Duodenal mucosa (tissue), 2 donors: ENCODE measurements around the gene DNAL4.

Source experiments
- H3K27ac ChIP-seq: one replicate; pipeline ENCODE4 v1.7.0; 2013; ENCODE audit warnings: low read depth, low read length
- H3K27me3 ChIP-seq, 2 donors: one replicate each; pipeline ENCODE4 v1.7.0; 2013; ENCODE audit warnings: low read length in 2 of 2, control low read depth in 1 of 2; ENCODE audit not compliant: insufficient read depth in 2 of 2, control insufficient read depth in 1 of 2
- H3K36me3 ChIP-seq, 2 donors: one replicate each; pipeline ENCODE4 v1.7.0; 2013; ENCODE audit warnings: low read length in 2 of 2, control low read depth in 1 of 2; ENCODE audit not compliant: insufficient read depth in 2 of 2, control insufficient read depth in 1 of 2
- H3K4me1 ChIP-seq, 2 donors: one replicate each; pipeline ENCODE4 v1.7.0; 2013; ENCODE audit warnings: low read length in 2 of 2, control low read depth in 1 of 2; ENCODE audit not compliant: insufficient read depth in 2 of 2, control insufficient read depth in 1 of 2
- H3K4me3 ChIP-seq, 2 donors: one replicate each; pipeline ENCODE4 v1.7.0; 2013; ENCODE audit warnings: low read length in 2 of 2, low read depth in 1 of 2
- H3K9ac ChIP-seq, 2 donors: one replicate each; pipeline ENCODE4 v1.7.0; 2013; ENCODE audit warnings: low read length in 2 of 2, low read depth in 1 of 2
- H3K9me3 ChIP-seq, 2 donors: one replicate each; pipeline ENCODE4 v1.7.0; 2013; ENCODE audit warnings: low read length in 2 of 2, control low read depth in 1 of 2; ENCODE audit not compliant: control insufficient read depth in 1 of 2

DNAL4 gene

GRCh38 chr22:38774496-38775166, 19.3 kb downstream of the DNAL4 start:
- H3K27me3 ChIP-seq: no peaks in the 10 kb centered on the region
- no peak overlapping the region for H3K27ac ChIP-seq
- peaks cover 3 to 8% of the 10 kb centered on the region in 2 donors for H3K36me3 ChIP-seq

GRCh38 chr22:38773363-38773946, 20.5 kb downstream of the DNAL4 start:
- no peaks in the 10 kb centered on the region for H3K27me3 ChIP-seq
- H3K27ac ChIP-seq: no peak overlapping the region
- no peak overlapping the region for H3K9ac ChIP-seq
- H3K9me3 ChIP-seq: no peaks in the 10 kb centered on the region
- no peak overlapping the region for H3K4me3 ChIP-seq
- H3K36me3 ChIP-seq: no peaks in the 10 kb centered on the region
- no peaks in the 10 kb centered on the region for H3K4me1 ChIP-seq

More at GRCh38 chr22:38774496-38775166, 19.3 kb downstream of the DNAL4 start:
- Histone ChIP-seq H3K4me1 (no peaks in the 10 kb centered on the region), H3K4me3 (no peak overlapping the region), H3K9me3 (no peaks in the 10 kb centered on the region), H3K9ac (no peak overlapping the region)

GRCh38 chr22:38772623-38772873, 21.4 kb downstream of the DNAL4 start:
- no peaks in the 10 kb centered on the region for H3K4me1 ChIP-seq
- H3K4me3 ChIP-seq: no peak overlapping the region
- no peak overlapping the region for H3K27ac ChIP-seq
- no peaks in the 10 kb centered on the region for H3K36me3 ChIP-seq
- H3K9ac ChIP-seq: no peak overlapping the region
- no peaks in the 10 kb centered on the region for H3K9me3 ChIP-seq
- H3K27me3 ChIP-seq: no peaks in the 10 kb centered on the region

- Histone ChIP-seq H3K27me3 (no peaks in the 10 kb centered on the region), H3K4me1 (no peaks in the 10 kb centered on the region), H3K9ac (no peak overlapping the region), H3K36me3 (no peaks in the 10 kb centered on the region), H3K9me3 (no peaks in the 10 kb centered on the region), H3K27ac (no peak overlapping the region), H3K4me3 (no peak overlapping the region)
Measured at GRCh38 chr22:38770257-38770949, 23.5 kb downstream of the DNAL4 start.

GRCh38 chr22:38768036-38768435, 25.9 kb downstream of the DNAL4 start:
- H3K36me3 ChIP-seq: no peaks in the 10 kb centered on the region
- H3K4me1 ChIP-seq: no peaks in the 10 kb centered on the region
- no peak overlapping the region for H3K4me3 ChIP-seq
- no peak overlapping the region for H3K9ac ChIP-seq
- no peaks in the 10 kb centered on the region for H3K27me3 ChIP-seq
- H3K9me3 ChIP-seq: no peaks in the 10 kb centered on the region
- no peak overlapping the region for H3K27ac ChIP-seq

GRCh38 chr22:38767313-38767712, 26.6 kb downstream of the DNAL4 start:
- Histone ChIP-seq H3K4me1 (no peaks in the 10 kb centered on the region), H3K27ac (no peak overlapping the region), H3K27me3 (no peaks in the 10 kb centered on the region), H3K36me3 (no peaks in the 10 kb centered on the region), H3K4me3 (no peak overlapping the region), H3K9ac (no peak overlapping the region), H3K9me3 (no peaks in the 10 kb centered on the region)

GRCh38 chr22:38766076-38766777, 27.7 kb downstream of the DNAL4 start:
- Histone ChIP-seq H3K4me3 (no peak overlapping the region), H3K9me3 (no peaks in the 10 kb centered on the region), H3K27ac (no peak overlapping the region), H3K4me1 (no peaks in the 10 kb centered on the region), H3K27me3 (no peaks in the 10 kb centered on the region), H3K9ac (no peak overlapping the region), H3K36me3 (no peaks in the 10 kb centered on the region)

- Histone ChIP-seq H3K9me3 (no peaks in the 10 kb centered on the region), H3K27ac (no peak overlapping the region), H3K4me3 (no peak overlapping the region), H3K36me3 (no peaks in the 10 kb centered on the region), H3K9ac (no peak overlapping the region), H3K4me1 (peaks cover 0 to 4% of the 10 kb centered on the region in 2 donors), H3K27me3 (no peaks in the 10 kb centered on the region)
Measured at GRCh38 chr22:38762551-38762983, 31.4 kb downstream of the DNAL4 start.

- H3K9ac ChIP-seq: no peak overlapping the region
- H3K4me1 ChIP-seq: peaks cover 11 to 14% of the 10 kb centered on the region in 2 donors
- H3K9me3 ChIP-seq: no peaks in the 10 kb centered on the region
- no peaks in the 10 kb centered on the region for H3K27me3 ChIP-seq
- no peaks in the 10 kb centered on the region for H3K36me3 ChIP-seq
- no peak overlapping the region for H3K27ac ChIP-seq
- H3K4me3 ChIP-seq: no peak overlapping the region
Measured at GRCh38 chr22:38761202-38762162, 32.5 kb downstream of the DNAL4 start.
